ENCODE data around the gene COL12A1.

Gene COL12A1

DNA sequence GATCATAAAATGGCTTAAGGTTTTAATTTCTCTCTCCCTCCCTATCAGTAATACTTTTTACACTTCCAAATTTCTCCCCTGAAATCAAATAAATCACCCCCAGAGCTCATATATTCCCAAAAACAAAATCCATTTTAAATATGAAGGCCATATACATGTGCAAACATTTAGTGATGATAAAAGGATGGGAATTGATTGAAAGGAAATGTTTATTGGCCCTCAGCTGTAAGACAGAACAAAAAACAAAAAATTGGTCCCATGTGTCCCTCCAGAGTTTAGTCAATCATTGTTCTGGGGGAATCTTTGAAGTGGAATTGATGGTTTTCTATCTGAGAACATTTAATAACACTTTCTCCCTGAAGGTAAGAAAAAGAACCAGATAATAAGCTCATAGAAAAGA lies 91.7 kb downstream of the COL12A1 start:
- in situ Hi-C loops (cut with HindIII; ENCODE audit: low sequenced_read_pairs), result no loop called here
- DNase-seq (ENCODE audit: low read depth, low spot score), result no peak
- TF ChIP-seq, protein P1, sequence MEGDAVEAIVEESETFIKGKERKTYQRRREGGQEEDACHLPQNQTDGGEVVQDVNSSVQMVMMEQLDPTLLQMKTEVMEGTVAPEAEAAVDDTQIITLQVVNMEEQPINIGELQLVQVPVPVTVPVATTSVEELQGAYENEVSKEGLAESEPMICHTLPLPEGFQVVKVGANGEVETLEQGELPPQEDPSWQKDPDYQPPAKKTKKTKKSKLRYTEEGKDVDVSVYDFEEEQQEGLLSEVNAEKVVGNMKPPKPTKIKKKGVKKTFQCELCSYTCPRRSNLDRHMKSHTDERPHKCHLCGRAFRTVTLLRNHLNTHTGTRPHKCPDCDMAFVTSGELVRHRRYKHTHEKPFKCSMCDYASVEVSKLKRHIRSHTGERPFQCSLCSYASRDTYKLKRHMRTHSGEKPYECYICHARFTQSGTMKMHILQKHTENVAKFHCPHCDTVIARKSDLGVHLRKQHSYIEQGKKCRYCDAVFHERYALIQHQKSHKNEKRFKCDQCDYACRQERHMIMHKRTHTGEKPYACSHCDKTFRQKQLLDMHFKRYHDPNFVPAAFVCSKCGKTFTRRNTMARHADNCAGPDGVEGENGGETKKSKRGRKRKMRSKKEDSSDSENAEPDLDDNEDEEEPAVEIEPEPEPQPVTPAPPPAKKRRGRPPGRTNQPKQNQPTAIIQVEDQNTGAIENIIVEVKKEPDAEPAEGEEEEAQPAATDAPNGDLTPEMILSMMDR (IDR thresholded peaks at IDR 0.05; ENCODE audit: low read depth, low read length), result no peak
- H3K4me3 ChIP-seq (ENCODE audit: low read depth, low read length), result no peak overlapping the region

DNA sequence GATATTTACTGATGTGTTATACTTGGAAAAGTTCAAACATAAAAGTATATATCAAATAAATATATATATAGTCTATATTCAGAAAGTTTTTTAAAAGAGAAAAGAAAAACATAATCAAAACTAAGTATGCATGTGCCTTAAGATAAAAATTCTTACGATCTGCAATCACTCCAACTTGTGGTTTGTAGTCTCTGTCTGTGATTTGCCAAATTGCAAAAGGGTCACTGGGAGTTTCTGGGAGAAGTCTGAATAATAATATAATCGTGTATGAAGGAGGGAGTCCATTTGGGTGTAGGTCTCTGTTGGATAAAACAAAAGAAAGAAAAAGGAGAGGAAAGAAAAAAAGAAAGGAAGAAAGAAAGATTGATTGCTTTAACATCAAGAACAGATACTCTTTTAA lies 92.4 kb downstream of the COL12A1 start:
- in situ Hi-C loops (cut with HindIII; ENCODE audit: low sequenced_read_pairs), result no loop called here
- DNase-seq (ENCODE audit: low read depth, low spot score), result no peak
- H3K4me3 ChIP-seq (ENCODE audit: low read depth, low read length), result no peak overlapping the region
- TF ChIP-seq, protein P1 (IDR thresholded peaks at IDR 0.05; ENCODE audit: low read depth, low read length), result no peak

DNA sequence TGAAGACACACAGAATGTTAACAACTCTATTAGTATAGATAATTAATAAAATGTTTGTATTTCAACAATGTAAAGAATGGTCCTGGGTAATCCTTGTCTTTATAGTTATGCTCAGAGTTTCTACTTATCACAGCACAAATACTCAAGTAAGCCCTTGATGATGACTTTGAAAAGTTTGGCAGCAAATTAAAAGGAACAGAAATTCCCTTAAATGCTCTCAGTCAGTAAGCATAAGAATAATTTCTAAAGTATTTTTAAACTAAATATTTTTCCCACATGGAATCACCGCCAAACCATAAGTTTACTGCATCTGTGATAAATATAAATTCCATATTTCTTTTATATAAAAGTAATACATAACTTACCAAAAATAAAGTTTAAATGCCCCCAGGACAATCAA lies 96.1 kb downstream of the COL12A1 start:
- TF ChIP-seq, protein P1 (IDR thresholded peaks at IDR 0.05; ENCODE audit: low read depth, low read length), result no peak
- no peak for DNase-seq (ENCODE audit: low read depth, low spot score)
- in situ Hi-C loops (cut with HindIII; ENCODE audit: low sequenced_read_pairs), result no loop called here
- H3K4me3 ChIP-seq (ENCODE audit: low read depth, low read length), result no peak overlapping the region

DNA sequence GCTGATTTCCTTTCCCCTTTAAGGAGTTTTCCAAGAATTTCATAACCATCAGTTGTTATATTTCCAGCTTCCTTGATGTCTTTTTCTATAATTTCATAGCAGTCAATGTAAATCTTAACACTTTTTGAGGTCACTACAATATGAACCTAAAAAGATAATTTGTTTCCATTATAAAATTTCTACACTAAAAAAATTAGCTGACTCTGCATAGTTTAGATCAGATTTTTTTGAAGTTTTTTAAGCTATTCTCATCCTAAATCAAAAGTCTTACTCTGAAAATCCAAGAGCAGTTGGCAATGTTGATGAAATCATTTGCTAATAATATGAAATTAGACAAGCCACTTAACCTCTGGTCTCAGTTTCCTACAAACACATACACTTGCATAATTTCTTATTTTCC lies 96.8 kb downstream of the COL12A1 start:
- no peak for DNase-seq (ENCODE audit: low read depth, low spot score)
- in situ Hi-C loops (cut with HindIII; ENCODE audit: low sequenced_read_pairs), result no loop called here

DNA sequence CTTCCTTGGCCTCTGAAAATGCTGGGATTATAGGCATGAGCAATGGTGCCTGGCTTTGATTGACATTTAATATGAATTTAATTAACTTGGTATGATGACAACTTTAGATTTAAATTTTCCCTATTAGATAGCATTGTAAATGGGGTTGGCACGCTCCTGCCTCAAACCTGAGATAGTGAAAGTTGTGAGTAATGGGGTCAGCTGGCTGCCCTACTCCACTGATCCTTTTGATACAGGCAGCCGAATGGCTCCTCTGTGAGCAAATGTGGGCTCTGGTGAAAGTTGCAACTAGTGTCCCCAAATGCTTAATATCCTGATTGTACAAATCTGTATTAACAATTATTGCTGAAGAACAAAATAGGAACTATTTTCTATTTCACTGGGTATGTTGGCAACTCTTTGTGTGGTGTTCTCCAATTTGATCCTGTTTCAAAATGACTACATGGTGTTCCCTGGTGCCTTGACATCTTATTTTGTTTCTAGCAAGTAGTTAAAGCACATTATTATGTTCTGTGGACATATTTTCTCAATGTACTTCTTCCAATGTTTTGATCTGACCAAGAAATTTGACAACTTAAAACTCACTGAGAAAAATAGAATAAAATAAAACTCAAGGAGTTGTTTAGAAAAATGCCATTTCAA lies 97.4 kb downstream of the COL12A1 start:
- TF ChIP-seq, protein P1 (IDR thresholded peaks at IDR 0.05; ENCODE audit: low read depth, low read length), result no peak

More for the DNA sequence above, 96.8 kb downstream of the COL12A1 start:
- TF ChIP-seq, protein P1 (IDR thresholded peaks at IDR 0.05; ENCODE audit: low read depth, low read length), result no peak
- no peak overlapping the region for H3K4me3 ChIP-seq (ENCODE audit: low read depth, low read length)

DNA sequence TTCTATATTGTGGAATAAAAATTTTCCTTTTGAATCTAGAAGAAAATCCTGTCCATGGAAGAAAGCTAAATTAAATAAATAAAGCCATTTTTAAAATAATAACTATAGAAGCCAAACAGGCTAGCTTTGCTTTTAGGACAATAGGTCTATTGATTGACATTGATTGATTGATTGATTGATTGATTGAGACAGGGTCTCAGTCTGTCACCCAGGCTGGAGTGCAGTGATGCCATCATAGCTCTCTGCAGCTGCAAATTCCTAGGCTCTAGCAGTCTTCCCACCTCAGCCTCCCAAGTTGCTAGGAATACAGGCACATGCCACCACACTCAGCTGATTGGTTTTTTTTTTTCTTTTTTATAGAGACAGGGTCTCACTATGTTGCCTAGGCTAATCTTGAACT lies 97.9 kb downstream of the COL12A1 start:
- TF ChIP-seq, protein P1 (IDR thresholded peaks at IDR 0.05; ENCODE audit: low read depth, low read length), result no peak
- H3K4me3 ChIP-seq (ENCODE audit: low read depth, low read length), result no peak overlapping the region
- DNase-seq (ENCODE audit: low read depth, low spot score), result no peak
- in situ Hi-C loops (cut with HindIII; ENCODE audit: low sequenced_read_pairs), result no loop called here

More for the DNA sequence above, 97.4 kb downstream of the COL12A1 start:
- DNase-seq (ENCODE audit: low read depth, low spot score), result no peak
- no peak overlapping the region for H3K4me3 ChIP-seq (ENCODE audit: low read depth, low read length)
- in situ Hi-C loops (cut with HindIII; ENCODE audit: low sequenced_read_pairs), result no loop called here
